H1 (cell line): ENCODE data around the gene PLGLB2.
"Not testable (repeated sequence)": the region's sequence is repeated elsewhere in the genome, so short reads cannot be mapped to it uniquely, and the experiment has no call there.

Experiments used
- CBX5 ChIP-seq: fragments of 300-800, 300-1000 bp; sonication (generic); IDR thresholded peaks from 2 replicates; pipeline ENCODE4 v1.7.1; 2016; ENCODE audit warnings: antibody characterized with exemption, low read length, low read depth
- CTCF ChIP-seq, 3 experiments: IDR thresholded peaks; 1 replicate in 2 of 3; 2 replicates in 1 of 3; pipeline versions ENCODE4 v1.5.1 to v1.6.1; 2011; ENCODE audit warnings: low read length in 3 of 3, mild to moderate bottlenecking in 3 of 3, inconsistent platforms in 2 of 3, low read depth in 1 of 3, moderate library complexity in 1 of 3; ENCODE audit not compliant: insufficient read depth in 1 of 3; ENCODE audit errors: control extremely low read depth in 1 of 3
- EZH2 ChIP-seq: fragments of 200-600 bp; sonication (generic); IDR thresholded peaks from 2 replicates; pipeline ENCODE4 v1.7.1; 2012; ENCODE audit warnings: low read depth, mild to moderate bottlenecking, moderate library complexity, low read length, inconsistent platforms; ENCODE audit not compliant: severe bottlenecking
- GABPA ChIP-seq: IDR thresholded peaks from 2 replicates; pipeline ENCODE4 v1.6.1; 2011; ENCODE audit warnings: mild to moderate bottlenecking, low read length, moderate library complexity, borderline replicate concordance; ENCODE audit not compliant: insufficient read depth
- JUN ChIP-seq: IDR thresholded peaks from 2 replicates; pipeline ENCODE4 v1.6.1; 2011; ENCODE audit warnings: low read depth, mild to moderate bottlenecking, improper control_type of control experiment, low read length
- POLR2A ChIP-seq, 2 experiments: IDR thresholded peaks; 1 replicate in 1 of 2; 2 replicates in 1 of 2; pipeline ENCODE4 v1.6.1; 2011; ENCODE audit warnings: low read depth in 2 of 2, low read length in 2 of 2, mild to moderate bottlenecking in 2 of 2; ENCODE audit errors: control extremely low read depth in 1 of 2
- POLR2AphosphoS5 ChIP-seq: IDR thresholded peaks from 2 replicates; pipeline ENCODE4 v1.6.1; 2011; ENCODE audit warnings: low read depth, low read length
- RNF2 ChIP-seq: fragments of 200-900, 300-1000 bp; sonication (generic); IDR thresholded peaks from 2 replicates; pipeline ENCODE4 v1.7.1; 2016; ENCODE audit warnings: borderline replicate concordance, low read depth, mild to moderate bottlenecking, antibody characterized with exemption, low read length; ENCODE audit not compliant: poor library complexity, severe bottlenecking; ENCODE audit errors: missing control alignments
- SIN3A ChIP-seq, 2 experiments: IDR thresholded peaks in 1 of 2; conservative IDR thresholded peaks in 1 of 2; 2 replicates each; pipeline ENCODE4 v1.6.1; 2011 to 2012; ENCODE audit warnings: low read length in 2 of 2, improper control_type of control experiment in 1 of 2, low read depth in 1 of 2, mild to moderate bottlenecking in 1 of 2
- SIX5 ChIP-seq: IDR thresholded peaks from 2 replicates; pipeline ENCODE4 v1.6.1; 2011; ENCODE audit warnings: mild to moderate bottlenecking, low read depth, low read length
- TAF1 ChIP-seq: IDR thresholded peaks from 2 replicates; pipeline ENCODE4 v1.6.1; 2011; ENCODE audit warnings: mild to moderate bottlenecking, low read depth, low read length
- TCF12 ChIP-seq: IDR thresholded peaks from 2 replicates; pipeline ENCODE4 v1.6.1; 2011; ENCODE audit warnings: low read depth, mild to moderate bottlenecking, low read length
- ZNF274 ChIP-seq: IDR thresholded peaks from 2 replicates; pipeline ENCODE4 v1.7.0; 2012; ENCODE audit warnings: low read length, borderline replicate concordance; ENCODE audit errors: extremely low read depth

GRCh38 chr2:87708368-87708767 lies 39.5 kb upstream of the PLGLB2 start:
- TF ChIP-seq POLR2A (IDR thresholded peaks at IDR 0.05; ENCODE audit: control extremely low read depth in 1 of 2, low read depth in 2 of 2, low read length in 2 of 2); CTCF (IDR thresholded peaks at IDR 0.05; ENCODE audit: control extremely low read depth in 1 of 3, insufficient read depth in 1 of 3, low read depth in 1 of 3, low read length in 3 of 3); GABPA; TAF1; SIN3A (conservative IDR thresholded peaks at IDR 0.05 in 1 of 2, IDR thresholded peaks at IDR 0.05 in 1 of 2; ENCODE audit: low read depth in 1 of 2, low read length in 2 of 2); POLR2AphosphoS5; JUN; CBX5; TCF12; ZNF274; RNF2; EZH2; SIX5: not testable (repeated sequence)
